Suppressor macrophage treated with lipopolysaccharide for 1 hour (primary cell): Measurements from ENCODE around the gene TM9SF1.
A peak's percentile ranks its signal among the peaks of the same experiment; 100 is the strongest.

ENCODE experiments used
- DNase-seq, 3 donors: peaks; one replicate each; pipeline ENCODE4 v3.0.0-alpha.2; 2020 to 2022

The TM9SF1 gene

GRCh38 chr14:24196071-24197055 lies 1.1 kb upstream of the TM9SF1 start:
- peak; percentile 33 to 41 (median 35) for DNase-seq

- DNase-seq: no peak
Measured at GRCh38 chr14:24194873-24195185, 412 bp downstream of the TM9SF1 start.

GRCh38 chr14:24194186-24194872 lies 912 bp downstream of the TM9SF1 start:
- no peak for DNase-seq

- DNase-seq: no peak
Measured at GRCh38 chr14:24192933-24193332, 2.3 kb downstream of the TM9SF1 start.

- DNase-seq: no peak
Measured at GRCh38 chr14:24190416-24190815, 4.8 kb downstream of the TM9SF1 start.

- DNase-seq: no peak
Measured at GRCh38 chr14:24189460-24189859, 5.8 kb downstream of the TM9SF1 start.

- no peak for DNase-seq
Measured at GRCh38 chr14:24189059-24189375, 6.2 kb downstream of the TM9SF1 start.

- peak; percentile 97 to 98 (median 98) for DNase-seq
Measured at GRCh38 chr14:24188251-24189058, 6.8 kb downstream of the TM9SF1 start, which contains the start of gene IPO4. Gene IPO4, minus strand, starts transcription at chr14:24188816. Its CDS starts 29 bp downstream, at chr14:24188787.

GRCh38 chr14:24187539-24187915 lies 7.7 kb downstream of the TM9SF1 start:
- no peak for DNase-seq

- no peak for DNase-seq
Measured at GRCh38 chr14:24186831-24187538, 8.3 kb downstream of the TM9SF1 start.

- DNase-seq: no peak
Measured at GRCh38 chr14:24185741-24186140, 9.5 kb downstream of the TM9SF1 start.

GRCh38 chr14:24185026-24185425 lies 10.2 kb downstream of the TM9SF1 start:
- DNase-seq: no peak

- no peak for DNase-seq
Measured at GRCh38 chr14:24184104-24184970, 10.9 kb downstream of the TM9SF1 start.

GRCh38 chr14:24183014-24183481 lies 12.2 kb downstream of the TM9SF1 start:
- DNase-seq: no peak

- DNase-seq: no peak
Measured at GRCh38 chr14:24182110-24182882, 12.9 kb downstream of the TM9SF1 start.

GRCh38 chr14:24181371-24182077 lies 13.7 kb downstream of the TM9SF1 start:
- no peak for DNase-seq

- no peak for DNase-seq
Measured at GRCh38 chr14:24179961-24180796, 15.1 kb downstream of the TM9SF1 start.

GRCh38 chr14:24179294-24179960 lies 15.8 kb downstream of the TM9SF1 start:
- no peak for DNase-seq
